Measurements from ENCODE around the gene SDHAF3.

SDHAF3 gene

GRCh38 chr7:97117372-97118188 is at the start of gene SDHAF3 (continued):
- TF ChIP-seq, protein P1, sequence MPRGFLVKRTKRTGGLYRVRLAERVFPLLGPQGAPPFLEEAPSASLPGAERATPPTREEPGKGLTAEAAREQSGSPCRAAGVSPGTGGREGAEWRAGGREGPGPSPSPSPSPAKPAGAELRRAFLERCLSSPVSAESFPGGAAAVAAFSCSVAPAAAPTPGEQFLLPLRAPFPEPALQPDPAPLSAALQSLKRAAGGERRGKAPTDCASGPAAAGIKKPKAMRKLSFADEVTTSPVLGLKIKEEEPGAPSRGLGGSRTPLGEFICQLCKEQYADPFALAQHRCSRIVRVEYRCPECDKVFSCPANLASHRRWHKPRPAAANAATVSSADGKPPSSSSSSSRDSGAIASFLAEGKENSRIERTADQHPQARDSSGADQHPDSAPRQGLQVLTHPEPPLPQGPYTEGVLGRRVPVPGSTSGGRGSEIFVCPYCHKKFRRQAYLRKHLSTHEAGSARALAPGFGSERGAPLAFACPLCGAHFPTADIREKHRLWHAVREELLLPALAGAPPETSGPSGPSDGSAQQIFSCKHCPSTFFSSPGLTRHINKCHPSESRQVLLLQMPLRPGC (tag by site-specific recombination; IDR thresholded peaks at IDR 0.05): peak; percentile 74; the same call in 1 of the 2 replicates
- peak; percentile 86 for TF ChIP-seq SP7 (tag by site-specific recombination; IDR thresholded peaks at IDR 0.05)
- TF ChIP-seq ZNF513 (tag by site-specific recombination; IDR thresholded peaks at IDR 0.05): no peak
- TF ChIP-seq ZNF133 (tag by site-specific recombination; IDR thresholded peaks at IDR 0.05): no peak
- no peak for TF ChIP-seq ZNF404 (tag by site-specific recombination; IDR thresholded peaks at IDR 0.05)
- TF ChIP-seq ZNF16 (tag by site-specific recombination; IDR thresholded peaks at IDR 0.05; ENCODE audit: low read depth): no peak
- TF ChIP-seq ZNF292 (tag by site-specific recombination; IDR thresholded peaks at IDR 0.05; ENCODE audit: borderline replicate concordance, low read depth): no peak
- no peak for TF ChIP-seq ZNF18 (tag by site-specific recombination; IDR thresholded peaks at IDR 0.05)
- TF ChIP-seq ZNF280D (tag by site-specific recombination; IDR thresholded peaks at IDR 0.05): no peak
- peak; percentile 78; the same call in 1 of the 2 replicates for TF ChIP-seq ZNF2 (tag by site-specific recombination; IDR thresholded peaks at IDR 0.05)
- no peak for TF ChIP-seq ZNF23 (tag by site-specific recombination; IDR thresholded peaks at IDR 0.05; ENCODE audit: borderline replicate concordance)
- no peak for TF ChIP-seq ZNF433 (tag by site-specific recombination; IDR thresholded peaks at IDR 0.05; ENCODE audit: low read depth)
- TF ChIP-seq, protein P2, sequence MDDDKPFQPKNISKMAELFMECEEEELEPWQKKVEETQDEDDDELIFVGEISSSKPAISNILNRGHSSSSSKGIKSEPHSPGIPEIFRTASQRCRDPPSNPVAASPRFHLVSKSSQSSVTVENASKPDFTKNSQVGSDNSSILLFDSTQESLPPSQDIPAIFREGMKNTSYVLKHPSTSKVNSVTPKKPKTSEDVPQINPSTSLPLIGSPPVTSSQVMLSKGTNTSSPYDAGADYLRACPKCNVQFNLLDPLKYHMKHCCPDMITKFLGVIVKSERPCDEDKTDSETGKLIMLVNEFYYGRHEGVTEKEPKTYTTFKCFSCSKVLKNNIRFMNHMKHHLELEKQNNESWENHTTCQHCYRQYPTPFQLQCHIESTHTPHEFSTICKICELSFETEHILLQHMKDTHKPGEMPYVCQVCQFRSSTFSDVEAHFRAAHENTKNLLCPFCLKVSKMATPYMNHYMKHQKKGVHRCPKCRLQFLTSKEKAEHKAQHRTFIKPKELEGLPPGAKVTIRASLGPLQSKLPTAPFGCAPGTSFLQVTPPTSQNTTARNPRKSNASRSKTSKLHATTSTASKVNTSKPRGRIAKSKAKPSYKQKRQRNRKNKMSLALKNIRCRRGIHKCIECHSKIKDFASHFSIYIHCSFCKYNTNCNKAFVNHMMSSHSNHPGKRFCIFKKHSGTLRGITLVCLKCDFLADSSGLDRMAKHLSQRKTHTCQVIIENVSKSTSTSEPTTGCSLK (tag by site-specific recombination; IDR thresholded peaks at IDR 0.05): no peak
- TF ChIP-seq GLI4 (tag by site-specific recombination; IDR thresholded peaks at IDR 0.05): no peak
- TF ChIP-seq, protein P3, sequence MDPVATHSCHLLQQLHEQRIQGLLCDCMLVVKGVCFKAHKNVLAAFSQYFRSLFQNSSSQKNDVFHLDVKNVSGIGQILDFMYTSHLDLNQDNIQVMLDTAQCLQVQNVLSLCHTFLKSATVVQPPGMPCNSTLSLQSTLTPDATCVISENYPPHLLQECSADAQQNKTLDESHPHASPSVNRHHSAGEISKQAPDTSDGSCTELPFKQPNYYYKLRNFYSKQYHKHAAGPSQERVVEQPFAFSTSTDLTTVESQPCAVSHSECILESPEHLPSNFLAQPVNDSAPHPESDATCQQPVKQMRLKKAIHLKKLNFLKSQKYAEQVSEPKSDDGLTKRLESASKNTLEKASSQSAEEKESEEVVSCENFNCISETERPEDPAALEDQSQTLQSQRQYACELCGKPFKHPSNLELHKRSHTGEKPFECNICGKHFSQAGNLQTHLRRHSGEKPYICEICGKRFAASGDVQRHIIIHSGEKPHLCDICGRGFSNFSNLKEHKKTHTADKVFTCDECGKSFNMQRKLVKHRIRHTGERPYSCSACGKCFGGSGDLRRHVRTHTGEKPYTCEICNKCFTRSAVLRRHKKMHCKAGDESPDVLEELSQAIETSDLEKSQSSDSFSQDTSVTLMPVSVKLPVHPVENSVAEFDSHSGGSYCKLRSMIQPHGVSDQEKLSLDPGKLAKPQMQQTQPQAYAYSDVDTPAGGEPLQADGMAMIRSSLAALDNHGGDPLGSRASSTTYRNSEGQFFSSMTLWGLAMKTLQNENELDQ (tag by site-specific recombination; IDR thresholded peaks at IDR 0.05; ENCODE audit: low read depth): no peak
- TF ChIP-seq ZBTB17 (tag by site-specific recombination; IDR thresholded peaks at IDR 0.05): peak; percentile 77
- no peak for TF ChIP-seq ZBTB7A (tag by site-specific recombination; IDR thresholded peaks at IDR 0.05; ENCODE audit: low read depth)
- TF ChIP-seq ZNF621 (tag by site-specific recombination; IDR thresholded peaks at IDR 0.05): no peak
- no peak for TF ChIP-seq ZNF239 (tag by site-specific recombination; IDR thresholded peaks at IDR 0.05)
- no peak for TF ChIP-seq ZSCAN23 (tag by site-specific recombination; IDR thresholded peaks at IDR 0.05)
- no peak for TF ChIP-seq ZIC2 (tag by site-specific recombination; IDR thresholded peaks at IDR 0.05)
- no peak; the same call in 1 of the 2 replicates for TF ChIP-seq SCRT2 (tag by site-specific recombination; IDR thresholded peaks at IDR 0.05)
- TF ChIP-seq ZNF221 (tag by site-specific recombination; IDR thresholded peaks at IDR 0.05; ENCODE audit: borderline replicate concordance): no peak

Measured in HEK293 (cell line).